IPS DF 4.7 (cell line): Measurements from ENCODE around the gene RNASE12.
"Not testable (repeated sequence)": the region's sequence is repeated elsewhere in the genome, so short reads cannot be mapped to it uniquely, and the experiment has no call there.

Source experiments
- DNase-seq: peaks from one replicate; pipeline ENCODE4 v3.0.0-alpha.2; 2013; ENCODE audit warnings: low spot score; ENCODE audit errors: extremely low read depth

The RNASE12 gene

GRCh38 chr14:20591235-20591634 is at the start of gene RNASE12:
TSS of gene RNASE12 (minus strand) at chr14:20591376. CDS start at chr14:20590723, 653 bp downstream.
- DNase-seq: no peak

- DNase-seq: peak; percentile 95
Observed at GRCh38 chr14:20632831-20633691, 41.9 kb upstream of the RNASE12 start.

GRCh38 chr14:20632448-20632830 is 41.3 kb upstream of the RNASE12 start:
- DNase-seq: no peak

GRCh38 chr14:20631880-20632389 is 40.8 kb upstream of the RNASE12 start:
- DNase-seq: no peak

GRCh38 chr14:20631023-20631879 is 40.1 kb upstream of the RNASE12 start:
- no peak for DNase-seq

GRCh38 chr14:20630340-20631022 is 39.3 kb upstream of the RNASE12 start:
- DNase-seq: no peak

GRCh38 chr14:20628063-20628854 is 37.1 kb upstream of the RNASE12 start:
- DNase-seq: no peak

- no peak for DNase-seq
Observed at GRCh38 chr14:20627346-20628027, 36.3 kb upstream of the RNASE12 start.

- no peak for DNase-seq
Observed at GRCh38 chr14:20626274-20626673, 35.1 kb upstream of the RNASE12 start.

GRCh38 chr14:20624495-20625070 is 33.4 kb upstream of the RNASE12 start:
- DNase-seq: no peak

GRCh38 chr14:20623798-20624197 is 32.6 kb upstream of the RNASE12 start:
- no peak for DNase-seq

GRCh38 chr14:20622816-20623291 is 31.7 kb upstream of the RNASE12 start:
- DNase-seq: no peak

GRCh38 chr14:20620798-20621478 is 29.8 kb upstream of the RNASE12 start:
- no peak for DNase-seq

GRCh38 chr14:20619688-20620087 is 28.5 kb upstream of the RNASE12 start:
- DNase-seq: not testable (repeated sequence)

- no peak for DNase-seq
Observed at GRCh38 chr14:20618271-20618749, 27.1 kb upstream of the RNASE12 start.

- no peak for DNase-seq
Observed at GRCh38 chr14:20617138-20618003, 26.2 kb upstream of the RNASE12 start.

GRCh38 chr14:20615996-20616395 is 24.8 kb upstream of the RNASE12 start:
- no peak for DNase-seq
